GM23338 (cell line): ENCODE data around the gene AOAH. TPM values are rescaled to one million over a fixed set of nuclear protein-coding genes. Genes with fewer than 3 reads are reported as not detected.

Experiments used
- ATAC-seq: fragments of 200-7000 bp; cut with Tn5 transposase; 3 replicates; pipeline ENCODE4 v1.9.1; 2020
- DNase-seq: peaks from one replicate; pipeline ENCODE4 v3.0.0-alpha.2; 2015; ENCODE audit warnings: low spot score
- H2AFZ ChIP-seq: fragments of 200-600 bp; sonication (generic); 2 replicates; pipeline ENCODE4 v1.8.0; 2016; ENCODE audit warnings: antibody characterized with exemption, mild to moderate bottlenecking, moderate library complexity
- H3F3A ChIP-seq: fragments of 200-600 bp; sonication (generic); replicated peaks from 2 replicates; pipeline ENCODE4 v1.8.0; 2017; ENCODE audit warnings: antibody characterized with exemption, mixed run types, low read depth
- H3K27ac ChIP-seq: fragments of 200-600 bp; sonication (generic); 2 replicates; pipeline ENCODE4 v1.6.1; 2016; ENCODE audit warnings: low read depth
- H3K27me3 ChIP-seq: fragments of 200-600 bp; sonication (generic); 2 replicates; pipeline ENCODE4 v1.8.0; 2016; ENCODE audit warnings: mild to moderate bottlenecking, mixed run types, moderate library complexity; ENCODE audit not compliant: insufficient read depth
- H3K36me3 ChIP-seq: fragments of 200-600 bp; sonication (generic); 2 replicates; pipeline ENCODE4 v1.8.0; 2016; ENCODE audit warnings: mild to moderate bottlenecking; ENCODE audit not compliant: insufficient read depth
- H3K4me1 ChIP-seq: fragments of 200-600 bp; sonication (generic); 2 replicates; pipeline ENCODE4 v1.8.0; 2016; ENCODE audit warnings: mild to moderate bottlenecking, moderate library complexity; ENCODE audit not compliant: insufficient read depth
- H3K4me2 ChIP-seq: fragments of 200-600 bp; sonication (generic); 2 replicates; pipeline ENCODE4 v1.7.1; 2017; ENCODE audit warnings: mixed run types
- H3K4me3 ChIP-seq: fragments of 200-600 bp; sonication (generic); 2 replicates; pipeline ENCODE4 v1.6.1; 2016; ENCODE audit warnings: mixed run types
- H3K79me2 ChIP-seq: fragments of 200-600 bp; sonication (generic); replicated peaks from 2 replicates; pipeline ENCODE4 v1.8.0; 2017; ENCODE audit warnings: mild to moderate bottlenecking; ENCODE audit not compliant: insufficient read depth
- H3K9me2 ChIP-seq: fragments of 200-600 bp; sonication (generic); 2 replicates; pipeline ENCODE4 v1.8.0; 2017; ENCODE audit not compliant: insufficient read depth
- H4K20me1 ChIP-seq: fragments of 200-600 bp; sonication (generic); replicated peaks from 2 replicates; pipeline ENCODE4 v1.8.0; 2017; ENCODE audit warnings: mild to moderate bottlenecking; ENCODE audit not compliant: insufficient read depth
- H3K27ac Mint-ChIP-seq: 2 replicates; pipeline ENCODE4 v1.8.0; 2020; ENCODE audit warnings: inconsistent platforms, mild to moderate bottlenecking, moderate library complexity, mixed read lengths
- H3K27me3 Mint-ChIP-seq: 3 replicates; pipeline ENCODE4 v1.8.0; 2022; ENCODE audit warnings: low read depth, mild to moderate bottlenecking, moderate library complexity, mixed read lengths, inconsistent platforms; ENCODE audit not compliant: insufficient read depth, poor library complexity
- H3K36me3 Mint-ChIP-seq: 3 replicates; pipeline ENCODE4 v1.8.0; 2021; ENCODE audit warnings: low read depth, mild to moderate bottlenecking, inconsistent platforms, moderate library complexity, mixed read lengths
- H3K4me1 Mint-ChIP-seq: 3 replicates; pipeline ENCODE4 v1.8.0; 2020; ENCODE audit warnings: mild to moderate bottlenecking, inconsistent platforms, mixed read lengths
- H3K4me3 Mint-ChIP-seq: 3 replicates; pipeline ENCODE4 v1.8.0; 2021; ENCODE audit warnings: moderate library complexity, mild to moderate bottlenecking, inconsistent platforms, mixed read lengths
- H3K9me3 Mint-ChIP-seq: 3 replicates; pipeline ENCODE4 v1.8.0; 2020; ENCODE audit warnings: moderate library complexity, mild to moderate bottlenecking, inconsistent platforms, mixed read lengths
- CREB1 ChIP-seq: fragments of 250-450 bp; sonication (Bioruptor Pico); IDR thresholded peaks from 2 replicates; pipeline ENCODE4 v1.5.0; 2020; ENCODE audit warnings: low read depth, mild to moderate bottlenecking, moderate library complexity
- CTCF ChIP-seq, 2 experiments: fragments of 200-600 bp in 1 of 2; sonication (generic) in 1 of 2; conservative IDR thresholded peaks; 2 replicates each; pipeline versions ENCODE4 v1.5.1 to v1.6.1; 2016 to 2017; ENCODE audit warnings: antibody characterized with exemption in 2 of 2, low read depth in 2 of 2, mild to moderate bottlenecking in 2 of 2, moderate library complexity in 1 of 2
- ETS1 ChIP-seq: IDR thresholded peaks from 2 replicates; pipeline ENCODE4 v1.6.1; 2016; ENCODE audit warnings: antibody characterized with exemption
- EZH2 ChIP-seq: fragments of 200-600 bp; sonication (generic); IDR thresholded peaks from one replicate; pipeline ENCODE4 v1.8.0; 2017; ENCODE audit warnings: antibody characterized with exemption, mild to moderate bottlenecking, low read depth; ENCODE audit not compliant: unreplicated experiment
- EZH2phosphoT487 ChIP-seq: fragments of 200-600 bp; sonication (generic); IDR thresholded peaks from one replicate; pipeline ENCODE4 v1.8.1; 2018; ENCODE audit warnings: antibody characterized with exemption; ENCODE audit not compliant: unreplicated experiment
- JUNB ChIP-seq: IDR thresholded peaks from one replicate; pipeline ENCODE4 v1.6.1; 2016; ENCODE audit warnings: antibody characterized with exemption; ENCODE audit not compliant: unreplicated experiment
- NANOG ChIP-seq: IDR thresholded peaks from 2 replicates; pipeline ENCODE4 v1.6.1; 2016; ENCODE audit warnings: antibody characterized with exemption, borderline replicate concordance
- POLR2AphosphoS5 ChIP-seq: IDR thresholded peaks from 2 replicates; pipeline ENCODE4 v1.6.1; 2016; ENCODE audit warnings: antibody characterized with exemption, low read depth
- REST ChIP-seq: IDR thresholded peaks from one replicate; pipeline ENCODE4 v1.6.1; 2018; ENCODE audit warnings: antibody characterized with exemption; ENCODE audit not compliant: unreplicated experiment
- STAT1 ChIP-seq: IDR thresholded peaks from one replicate; pipeline ENCODE4 v1.6.1; 2016; ENCODE audit warnings: antibody characterized with exemption; ENCODE audit not compliant: unreplicated experiment
- ZNF114 ChIP-seq: fragments of 250-450 bp; sonication (Bioruptor Pico); IDR thresholded peaks from 2 replicates; pipeline ENCODE4 v1.5.0; 2020; ENCODE audit warnings: mild to moderate bottlenecking, moderate library complexity
- ZNF462 ChIP-seq: fragments of 250-450 bp; sonication (Bioruptor Pico); IDR thresholded peaks from 2 replicates; pipeline ENCODE4 v1.5.0; 2020; ENCODE audit warnings: mild to moderate bottlenecking, moderate library complexity
- polyA plus RNA-seq: library from polyadenylated mRNA; unstranded; fragments of >200 nt; fragmentation: Nextera tagmentation; extraction: Ambion mirVana; gene quantifications from 2 replicates; pipeline ENCODE4 v1.2.1, GENCODE V29; 2016
- total RNA-seq: library from RNA; depleted of rRNA; stranded (reverse); fragments of >200 nt; shearing (Covaris generic); gene quantifications from 2 replicates; pipeline ENCODE4 v1.2.3, GENCODE V29; 2014

Gene AOAH
- total and polyA plus RNA-seq, 2 experiments from 2014 or later = not detected

- H3K4me1 ChIP-seq = no peaks in the 10 kb centered on the region
- Mint-ChIP-seq H3K4me3 (no peak overlapping the region), H3K27ac (no peak overlapping the region), H3K9me3 (no peaks in the 10 kb centered on the region), H3K36me3 (no peaks in the 10 kb centered on the region), H3K4me1 (no peaks in the 10 kb centered on the region; the same call in 2 of the 3 replicates), H3K27me3 (no peaks in the 10 kb centered on the region)
- H3K36me3 ChIP-seq = no peaks in the 10 kb centered on the region
- no peaks in the 10 kb centered on the region for H4K20me1 ChIP-seq
- no peak overlapping the region for H3K4me2 ChIP-seq
- no peak overlapping the region for H3K4me3 ChIP-seq
- H2AFZ ChIP-seq = no peak overlapping the region
- no peak for ATAC-seq
- no peaks in the 10 kb centered on the region for H3K27me3 ChIP-seq
- peaks cover 13% of the 10 kb centered on the region; the same call in 1 of the 2 replicates for H3K9me2 ChIP-seq
- DNase-seq = no peak
- TF ChIP-seq JUNB = no peak
- no peak for TF ChIP-seq REST
- TF ChIP-seq CREB1 (CRISPR knock-in tag) = no peak
- TF ChIP-seq ZNF462 (CRISPR knock-in tag) = no peak
- no peak for TF ChIP-seq CTCF (conservative IDR thresholded peaks at IDR 0.05; ENCODE audit: low read depth in 2 of 2)
- TF ChIP-seq ZNF114 (CRISPR knock-in tag) = no peak
- no peak for TF ChIP-seq ETS1
- TF ChIP-seq EZH2 = no peak
- no peak for TF ChIP-seq NANOG
- no peak for TF ChIP-seq STAT1
- TF ChIP-seq POLR2AphosphoS5 = no peak
- no peak for TF ChIP-seq EZH2phosphoT487
- no peak overlapping the region for H3K27ac ChIP-seq
- H3F3A ChIP-seq = no peaks in the 10 kb centered on the region
- no peaks in the 10 kb centered on the region for H3K79me2 ChIP-seq
Measured at GRCh38 chr7:36523371-36524101, 200.8 kb downstream of the AOAH start.
